Uterus (tissue), 2 donors: Measurements from ENCODE around the gene SIN3A.

Experiments
- CTCF ChIP-seq, 4 experiments: fragments of 200-600 bp in 2 of 4; fragments of 450-650 bp in 2 of 4; sonication (generic) in 2 of 4; IDR thresholded peaks; one replicate each; pipeline ENCODE4 v1.5.1; 2016 to 2019; ENCODE audit warnings: antibody characterized with exemption in 4 of 4, mild to moderate bottlenecking in 2 of 4, moderate library complexity in 1 of 4
- POLR2A ChIP-seq, 2 donors: fragments of 450-650 bp; IDR thresholded peaks; one replicate each; pipeline ENCODE4 v1.6.1; 2016; ENCODE audit warnings: antibody characterized with exemption in 2 of 2, mild to moderate bottlenecking in 1 of 2, moderate library complexity in 1 of 2

DNA sequence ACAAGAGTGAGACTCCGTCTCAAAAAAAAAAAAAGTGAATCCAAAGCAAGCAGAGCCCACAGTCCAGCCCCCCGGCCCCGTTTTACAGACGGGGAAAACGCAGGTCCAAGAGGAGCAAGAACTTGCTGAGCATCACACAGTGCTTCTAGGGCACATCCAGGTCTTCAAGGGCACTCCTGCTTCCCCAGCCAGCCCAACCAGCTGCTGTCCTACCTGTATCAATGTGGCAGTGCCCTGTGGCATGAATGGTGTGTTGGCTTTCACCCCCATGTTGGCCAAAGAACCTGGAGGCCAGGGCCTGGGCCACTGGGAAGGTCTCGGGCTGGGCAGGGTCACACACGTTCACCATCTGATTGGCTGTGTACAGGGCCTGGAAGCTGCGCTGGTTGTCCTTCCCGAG, 87.7 kb downstream of the SIN3A start:
- TF ChIP-seq POLR2A (IDR thresholded peaks at IDR 0.05) (no peak), CTCF (IDR thresholded peaks at IDR 0.05) (no peak)
